ENCODE measurements around the gene RFX7. TPM values are rescaled to one million over a fixed set of nuclear protein-coding genes. Genes with fewer than 3 reads are reported as not detected.

Gene RFX7
- 17.2 TPM for total RNA-seq
- long read RNA-seq, partial matches to known transcripts, result 0 of 6 reads
- long read RNA-seq, other reads (novel, unspliced or antisense), result 6 of 6 reads

- Histone ChIP-seq H3K4me3 (peak within 1 kb of the TSS; percentile 68), H3K9me3 (no peaks in the 10 kb centered on the region), H3K36me3 (no peaks in the 10 kb centered on the region), H3K27ac (peak within 1 kb of the TSS; percentile 83), H3K27me3 (ENCODE audit: low read depth) (no peaks in the 10 kb centered on the region), H3K4me1 (peaks cover 32% of the 10 kb centered on the region)
- TF ChIP-seq CTCF (IDR thresholded peaks at IDR 0.05), result no peak
- DNase-seq (peak; percentile 85), ATAC-seq (peak; percentile 86 to 91)
- intact Hi-C loops (cut with DNase I), result loop anchor here (10.0 kb wide), 1 partner anchor 181 kb away; no protein-coding TSS in a partner anchor
These were observed at the start of gene RFX7 for GRCh38 chr15:56243163-56244037. Gene RFX7 (minus strand): TSS chr15:56243879. CDS start chr15:56243285, 594 bp downstream.

- H3K4me1 ChIP-seq, result no peaks in the 10 kb centered on the region
- no peak for TF ChIP-seq CTCF (IDR thresholded peaks at IDR 0.05)
- ATAC-seq, result no peak
- H3K27ac ChIP-seq, result no peak overlapping the region
- intact Hi-C loops (cut with DNase I), result no loop called here
- no peaks in the 10 kb centered on the region for H3K36me3 ChIP-seq
- no peak for DNase-seq
- no peaks in the 10 kb centered on the region for H3K27me3 ChIP-seq (ENCODE audit: low read depth)
- H3K4me3 ChIP-seq, result no peak overlapping the region
- no peaks in the 10 kb centered on the region for H3K9me3 ChIP-seq
These were observed 49.1 kb upstream of the RFX7 start for GRCh38 chr15:56292546-56293316.

- Histone ChIP-seq H3K27me3 (ENCODE audit: low read depth) (no peaks in the 10 kb centered on the region), H3K4me1 (no peaks in the 10 kb centered on the region), H3K9me3 (no peaks in the 10 kb centered on the region), H3K36me3 (no peaks in the 10 kb centered on the region), H3K27ac (no peak overlapping the region), H3K4me3 (no peak overlapping the region)
- intact Hi-C loops (cut with DNase I), result no loop called here
- DNase-seq (no peak), ATAC-seq (no peak)
- TF ChIP-seq CTCF (IDR thresholded peaks at IDR 0.05), result no peak
These were observed 48.1 kb upstream of the RFX7 start for GRCh38 chr15:56291741-56292140.

- Histone ChIP-seq H3K36me3 (no peaks in the 10 kb centered on the region), H3K27me3 (ENCODE audit: low read depth) (no peaks in the 10 kb centered on the region), H3K27ac (no peak overlapping the region), H3K9me3 (no peaks in the 10 kb centered on the region), H3K4me3 (no peak overlapping the region), H3K4me1 (no peaks in the 10 kb centered on the region)
- intact Hi-C loops (cut with DNase I), result no loop called here
- no peak for TF ChIP-seq CTCF (IDR thresholded peaks at IDR 0.05)
- DNase-seq (no peak), ATAC-seq (no peak)
These were observed 42.5 kb upstream of the RFX7 start for GRCh38 chr15:56286213-56286612.

- intact Hi-C loops (cut with DNase I), result no loop called here
- Histone ChIP-seq H3K27ac (no peak overlapping the region), H3K9me3 (no peaks in the 10 kb centered on the region), H3K27me3 (ENCODE audit: low read depth) (no peaks in the 10 kb centered on the region), H3K36me3 (no peaks in the 10 kb centered on the region), H3K4me1 (no peaks in the 10 kb centered on the region), H3K4me3 (no peak overlapping the region)
- ATAC-seq (no peak), DNase-seq (no peak)
- TF ChIP-seq CTCF (IDR thresholded peaks at IDR 0.05), result no peak
These were observed 37.5 kb upstream of the RFX7 start for GRCh38 chr15:56281145-56281544.

Measured in lower lobe of right lung (tissue), 2 donors.